ENCODE data around the gene ZBTB44.
A peak's percentile ranks its signal among the peaks of the same experiment; 100 is the strongest.
"Not testable (repeated sequence)": the region's sequence is repeated elsewhere in the genome, so short reads cannot be mapped to it uniquely, and the experiment has no call there.

Gene ZBTB44

DNA sequence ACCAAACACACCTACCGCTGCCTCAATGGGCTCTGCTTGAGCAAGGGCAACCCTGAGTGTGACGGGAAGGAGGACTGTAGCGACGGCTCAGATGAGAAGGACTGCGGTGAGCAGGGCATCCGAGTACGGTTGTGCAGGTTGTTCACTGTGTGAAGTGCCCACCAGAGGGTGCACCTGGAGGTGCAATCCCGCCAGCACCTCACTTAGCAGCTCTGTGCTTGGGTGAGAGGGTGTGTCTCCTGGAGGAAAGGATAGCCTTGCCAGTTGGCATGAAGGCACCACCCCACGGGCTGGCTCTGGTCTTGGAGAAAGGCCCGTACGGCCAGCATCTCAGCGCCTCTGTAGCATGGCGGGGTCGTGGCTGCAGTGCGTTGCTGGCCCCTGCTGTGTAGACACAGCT, 115.8 kb downstream of the ZBTB44 start:
- DNase-seq (ENCODE audit: low spot score) = no peak

DNA sequence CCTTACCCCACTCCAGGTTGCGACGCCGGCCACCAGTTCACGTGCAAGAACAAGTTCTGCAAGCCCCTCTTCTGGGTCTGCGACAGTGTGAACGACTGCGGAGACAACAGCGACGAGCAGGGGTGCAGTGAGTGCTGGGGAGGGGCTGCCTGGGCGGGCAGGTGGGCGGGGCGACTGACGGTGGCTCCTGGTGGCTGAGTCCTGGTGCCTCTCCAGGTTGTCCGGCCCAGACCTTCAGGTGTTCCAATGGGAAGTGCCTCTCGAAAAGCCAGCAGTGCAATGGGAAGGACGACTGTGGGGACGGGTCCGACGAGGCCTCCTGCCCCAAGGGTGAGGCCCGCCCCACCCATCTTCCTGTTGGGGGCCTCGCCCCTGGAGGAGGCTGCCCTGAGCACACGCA, 116.4 kb downstream of the ZBTB44 start:
- DNase-seq (ENCODE audit: low spot score) = no peak

DNA sequence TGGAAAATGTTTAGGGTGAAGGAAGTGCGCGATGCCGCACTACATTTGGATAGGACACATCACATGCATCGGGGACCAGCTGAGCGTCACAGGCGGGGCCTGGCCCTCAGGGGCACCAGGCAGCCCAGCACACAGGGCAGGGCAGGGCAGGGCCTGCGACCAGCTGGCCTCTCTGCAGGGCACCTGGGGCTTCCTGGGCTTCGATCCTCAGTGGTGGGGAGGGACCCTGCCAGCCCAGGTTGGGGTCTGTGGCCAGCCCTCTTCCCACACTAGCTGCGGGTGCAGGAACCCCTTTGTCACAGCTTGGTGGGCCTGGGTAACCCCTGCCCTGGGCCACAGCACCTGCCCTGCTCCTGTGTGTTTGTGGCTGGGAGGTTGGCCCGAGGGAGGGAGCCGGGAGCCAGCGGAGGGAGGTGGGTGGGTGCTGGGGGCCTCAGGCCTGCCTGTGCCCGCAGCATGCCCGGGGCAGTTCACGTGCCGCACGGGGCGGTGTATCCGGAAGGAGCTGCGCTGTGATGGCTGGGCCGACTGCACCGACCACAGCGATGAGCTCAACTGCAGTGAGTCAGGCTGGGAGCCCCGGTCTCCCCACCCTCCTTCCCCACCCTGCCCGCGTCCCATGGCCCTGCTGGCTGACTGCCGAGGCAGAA, 117.2 kb downstream of the ZBTB44 start:
- DNase-seq (ENCODE audit: low spot score) = no peak

DNA sequence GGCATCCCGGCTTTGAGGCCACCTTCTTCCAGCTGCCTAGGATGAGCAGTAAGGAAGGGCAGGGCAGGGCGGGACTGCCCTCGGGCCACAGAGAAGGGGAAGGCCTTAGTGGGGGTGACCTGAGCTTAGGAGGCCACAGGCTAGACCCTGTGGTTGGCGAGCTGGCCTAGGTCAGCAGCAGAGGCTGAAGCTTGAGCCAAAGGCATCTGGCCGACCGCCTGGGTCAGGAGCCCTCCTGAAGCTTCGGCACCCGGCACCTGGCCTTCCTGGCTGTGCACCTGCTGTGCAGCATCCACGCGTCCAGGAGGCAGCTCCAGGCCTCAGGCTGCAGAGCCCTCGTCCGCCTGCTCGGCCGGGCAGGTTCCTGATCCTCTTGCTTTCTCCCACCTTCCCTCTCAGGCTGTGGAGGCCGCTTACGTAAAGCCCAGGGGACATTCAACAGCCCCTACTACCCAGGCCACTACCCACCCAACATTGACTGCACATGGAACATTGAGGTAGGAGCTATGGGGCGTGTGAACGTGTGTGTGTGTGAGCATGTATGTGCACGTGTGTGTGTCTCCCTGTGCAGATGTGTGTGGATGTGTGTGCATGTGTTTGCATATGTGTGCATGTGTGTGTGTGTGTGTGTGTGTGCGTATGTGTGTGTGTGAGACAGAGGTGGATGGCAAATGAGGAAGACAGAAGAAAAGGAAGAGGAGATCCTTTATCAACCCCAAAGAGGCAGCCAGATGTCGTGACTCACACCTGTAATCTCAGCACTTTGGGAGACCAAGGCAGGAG, 120.3 kb downstream of the ZBTB44 start:
- no peak for DNase-seq (ENCODE audit: low spot score)

DNA sequence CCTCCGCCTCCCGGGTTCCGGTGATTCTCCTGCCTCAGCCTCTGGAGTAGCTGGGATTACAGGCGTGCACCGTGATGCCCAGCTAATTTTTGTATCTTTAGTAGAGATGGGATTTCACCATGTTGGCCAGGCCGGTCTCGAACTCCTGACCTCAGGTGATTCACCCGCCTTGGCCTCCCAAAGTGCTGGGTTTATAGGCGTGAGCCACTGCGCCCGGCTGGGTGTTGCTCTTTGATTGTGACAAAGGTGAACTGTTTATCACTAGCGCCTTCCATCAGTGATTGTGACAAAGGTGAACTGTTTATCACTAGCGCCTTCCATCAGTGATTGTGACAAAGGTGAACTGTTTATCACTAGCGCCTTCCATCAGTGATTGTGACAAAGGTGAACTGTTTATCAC, 121.2 kb downstream of the ZBTB44 start:
- DNase-seq (ENCODE audit: low spot score) = not testable (repeated sequence)

DNA sequence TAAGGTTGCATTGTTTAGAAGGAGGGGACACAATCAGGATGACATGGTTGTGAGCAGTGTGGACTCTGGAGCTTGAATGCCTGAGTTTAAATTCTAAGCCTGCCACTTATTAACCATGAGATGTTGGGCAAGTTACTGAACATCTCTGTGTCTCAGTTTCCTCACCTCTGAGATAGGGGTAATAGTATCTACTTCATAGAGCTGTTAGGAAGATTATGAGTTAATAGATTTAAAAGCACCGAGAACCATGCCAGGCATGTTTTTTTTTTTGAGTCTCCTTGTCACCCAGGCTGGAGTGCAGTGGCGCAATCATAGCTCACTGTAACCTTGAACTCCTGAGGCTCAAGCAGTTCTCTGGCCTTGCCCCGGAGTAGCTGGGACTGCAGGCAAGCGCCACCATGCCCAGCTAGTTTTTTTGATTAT, 121.9 kb downstream of the ZBTB44 start:
- DNase-seq (ENCODE audit: low spot score) = no peak

DNA sequence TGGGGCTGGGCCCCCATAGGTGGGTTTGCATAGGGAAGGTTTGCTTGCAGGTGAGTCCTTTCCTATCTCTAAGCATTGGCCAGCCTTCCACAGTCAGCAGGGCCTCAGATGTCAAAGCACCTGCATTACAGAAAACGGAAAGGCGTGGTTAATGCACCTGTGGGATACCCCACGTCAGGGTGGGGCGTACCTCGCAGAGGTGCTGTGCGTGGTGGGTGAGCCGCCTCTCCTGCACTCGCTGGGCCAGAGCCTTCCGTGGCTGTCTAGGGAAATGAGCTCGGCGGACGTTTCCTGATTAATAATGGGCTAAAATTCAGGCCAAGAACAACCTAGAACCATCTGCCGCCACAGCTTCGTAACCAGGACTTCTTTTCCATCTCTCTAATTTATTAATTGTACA, 122.8 kb downstream of the ZBTB44 start:
- no peak for DNase-seq (ENCODE audit: low spot score)

DNA sequence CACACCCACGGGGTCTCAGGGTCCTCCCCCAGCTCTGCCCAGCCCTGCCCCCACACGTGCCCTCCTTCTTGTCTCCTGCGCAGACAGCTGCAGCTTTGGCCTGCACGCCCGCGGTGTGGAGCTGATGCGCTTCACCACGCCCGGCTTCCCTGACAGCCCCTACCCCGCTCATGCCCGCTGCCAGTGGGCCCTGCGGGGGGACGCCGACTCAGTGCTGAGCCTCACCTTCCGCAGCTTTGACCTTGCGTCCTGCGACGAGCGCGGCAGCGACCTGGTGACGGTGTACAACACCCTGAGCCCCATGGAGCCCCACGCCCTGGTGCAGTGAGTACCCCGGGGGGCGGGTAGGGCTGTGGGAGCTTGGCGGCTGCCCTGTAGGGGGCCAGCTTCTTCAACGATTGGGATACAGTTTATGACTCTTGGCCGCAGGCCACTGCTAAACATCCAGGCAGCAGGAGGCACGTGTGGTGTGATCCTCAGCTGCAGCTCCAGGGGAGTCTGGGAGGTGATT, 124.3 kb downstream of the ZBTB44 start:
- DNase-seq (ENCODE audit: low spot score) = no peak

DNA sequence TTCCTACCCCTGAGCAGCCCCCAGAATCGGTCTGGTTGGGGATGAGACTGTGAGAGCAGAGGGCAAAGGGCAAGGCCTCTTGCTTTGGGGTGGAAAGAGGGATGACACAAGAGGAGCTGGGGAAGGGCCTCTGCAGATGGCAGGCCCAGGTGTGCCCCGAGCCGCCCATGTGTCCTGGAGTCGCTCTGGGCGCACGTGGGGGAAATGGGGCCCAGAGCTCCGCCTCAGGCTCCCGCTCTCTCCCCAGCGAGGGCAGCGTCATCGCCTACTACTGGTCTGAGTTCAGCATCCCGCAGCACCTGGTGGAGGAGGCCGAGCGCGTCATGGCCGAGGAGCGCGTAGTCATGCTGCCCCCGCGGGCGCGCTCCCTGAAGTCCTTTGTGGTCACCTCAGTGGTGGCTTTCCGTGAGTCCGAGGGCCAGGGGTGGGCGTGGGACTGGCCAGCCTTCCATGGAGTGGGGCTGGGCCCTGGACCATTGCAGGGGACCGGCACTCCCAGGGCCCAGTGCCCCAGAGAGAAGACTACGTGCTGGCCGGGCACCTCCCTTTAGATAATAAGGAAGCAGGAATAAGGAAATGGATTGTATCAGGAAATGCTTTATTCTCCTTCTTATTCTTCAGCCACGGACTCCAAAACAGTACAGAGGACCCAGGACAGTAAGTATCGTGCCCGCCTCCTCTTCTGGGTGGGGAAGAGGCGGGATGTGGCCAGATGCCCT, 125.1 kb downstream of the ZBTB44 start:
- DNase-seq (ENCODE audit: low spot score) = no peak

DNA sequence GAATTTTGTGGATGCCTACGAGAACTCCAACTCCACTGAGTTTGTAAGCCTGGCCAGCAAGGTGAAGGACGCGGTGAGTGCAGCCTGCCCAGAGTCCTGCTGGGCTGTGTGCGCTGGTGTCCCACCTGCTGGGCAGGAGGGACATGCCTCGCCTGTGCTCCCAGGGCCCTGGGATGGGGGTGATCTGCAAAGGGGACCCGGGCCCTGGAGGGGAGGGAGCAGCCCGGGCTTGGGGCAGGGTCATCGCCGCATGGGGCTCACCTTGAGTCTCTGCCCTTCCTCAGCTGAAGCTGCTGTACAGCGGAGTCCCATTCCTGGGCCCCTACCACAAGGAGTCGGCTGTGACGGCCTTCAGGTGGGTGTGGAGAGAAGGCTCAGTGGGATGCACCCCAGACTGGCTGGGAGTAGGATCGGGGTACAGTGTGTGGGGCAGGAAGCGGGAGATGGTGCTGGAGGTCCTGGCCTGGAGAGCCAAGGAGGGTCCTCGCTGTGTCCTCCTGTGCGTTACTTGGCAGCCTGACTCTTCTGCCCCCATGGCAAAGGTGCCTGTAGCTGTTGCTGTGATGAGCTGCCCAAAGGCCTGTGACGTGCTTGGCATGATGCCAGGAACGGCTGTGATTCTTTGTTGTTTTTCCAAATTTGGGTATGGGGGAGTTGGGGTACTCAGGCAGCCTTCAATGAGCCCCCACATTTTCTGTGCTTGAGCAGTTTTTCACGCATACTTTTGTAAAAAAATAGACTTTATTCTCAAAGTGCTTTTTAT, 126.0 kb downstream of the ZBTB44 start:
- no peak for DNase-seq (ENCODE audit: low spot score)

DNA sequence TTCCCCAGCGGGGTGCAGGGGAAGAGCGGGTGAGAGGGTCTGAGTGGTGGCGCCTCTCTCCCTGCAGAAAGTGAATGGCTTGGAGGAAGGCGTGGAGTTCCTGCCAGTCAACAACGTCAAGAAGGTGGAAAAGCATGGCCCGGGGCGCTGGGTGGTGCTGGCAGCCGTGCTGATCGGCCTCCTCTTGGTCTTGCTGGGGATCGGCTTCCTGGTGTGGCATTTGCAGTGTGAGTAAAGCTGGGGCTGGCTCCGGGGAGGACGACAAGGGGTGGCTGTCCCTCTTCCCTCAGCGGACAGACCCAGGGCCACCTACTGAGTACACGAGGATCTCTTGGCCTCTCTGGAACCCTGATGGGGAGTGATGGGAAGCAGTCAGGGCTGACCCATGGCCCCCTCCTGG, 126.7 kb downstream of the ZBTB44 start:
- DNase-seq (ENCODE audit: low spot score) = no peak

DNA sequence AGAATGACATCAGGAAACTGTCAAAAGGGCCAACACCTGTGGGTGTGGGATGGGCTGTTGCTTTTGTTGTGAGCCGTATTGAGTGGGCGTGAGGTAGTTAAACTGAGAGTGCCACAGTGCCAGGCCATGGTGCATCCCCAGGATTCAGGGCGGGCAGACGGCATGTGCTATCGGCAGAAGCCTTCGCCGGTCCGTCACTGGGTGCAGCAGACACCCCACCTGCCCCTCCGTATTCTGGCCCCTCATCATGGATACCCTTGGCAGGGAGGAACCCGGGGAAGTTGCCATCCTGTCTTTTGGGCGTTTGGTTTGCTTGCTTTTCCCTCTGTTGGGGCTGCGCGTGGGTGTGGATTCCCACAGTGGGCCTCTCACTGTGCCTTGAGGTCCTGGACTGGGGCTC, 127.6 kb downstream of the ZBTB44 start:
- DNase-seq (ENCODE audit: low spot score) = no peak

DNA sequence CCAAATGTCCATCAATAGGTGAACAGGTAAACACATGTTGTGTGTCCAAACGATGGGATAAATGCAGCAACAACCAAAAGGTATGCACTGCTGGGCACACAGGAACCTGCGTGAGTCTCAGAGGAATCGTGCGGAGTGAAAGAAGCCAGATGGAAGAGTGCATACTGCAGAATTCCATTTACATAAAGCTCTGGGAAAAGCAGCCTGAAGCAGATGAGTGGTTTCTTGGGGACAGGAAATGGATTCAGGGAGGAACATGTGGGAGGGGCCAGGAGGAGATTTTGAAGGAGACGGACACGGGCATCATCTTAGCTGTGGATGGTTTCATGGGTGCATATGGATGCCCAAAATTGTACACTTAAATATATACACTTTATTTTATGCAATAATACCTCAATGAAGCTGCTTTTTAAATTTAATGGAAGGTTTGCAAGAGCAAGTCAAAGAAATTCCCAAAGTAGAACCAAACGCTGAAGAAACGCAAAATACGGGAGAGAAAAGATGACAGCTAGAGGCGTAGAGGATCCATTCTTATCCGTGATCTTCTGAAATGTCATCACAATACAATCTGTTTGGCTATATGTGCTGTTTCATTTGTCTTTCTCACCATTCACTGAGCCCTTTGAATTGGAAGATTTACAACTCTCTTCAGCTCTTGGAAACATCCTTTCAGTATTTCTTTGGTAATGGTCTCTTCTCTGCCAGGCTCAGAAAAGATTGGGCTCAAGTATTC, 130.7 kb downstream of the ZBTB44 start:
- DNase-seq (ENCODE audit: low spot score) = no peak

DNA sequence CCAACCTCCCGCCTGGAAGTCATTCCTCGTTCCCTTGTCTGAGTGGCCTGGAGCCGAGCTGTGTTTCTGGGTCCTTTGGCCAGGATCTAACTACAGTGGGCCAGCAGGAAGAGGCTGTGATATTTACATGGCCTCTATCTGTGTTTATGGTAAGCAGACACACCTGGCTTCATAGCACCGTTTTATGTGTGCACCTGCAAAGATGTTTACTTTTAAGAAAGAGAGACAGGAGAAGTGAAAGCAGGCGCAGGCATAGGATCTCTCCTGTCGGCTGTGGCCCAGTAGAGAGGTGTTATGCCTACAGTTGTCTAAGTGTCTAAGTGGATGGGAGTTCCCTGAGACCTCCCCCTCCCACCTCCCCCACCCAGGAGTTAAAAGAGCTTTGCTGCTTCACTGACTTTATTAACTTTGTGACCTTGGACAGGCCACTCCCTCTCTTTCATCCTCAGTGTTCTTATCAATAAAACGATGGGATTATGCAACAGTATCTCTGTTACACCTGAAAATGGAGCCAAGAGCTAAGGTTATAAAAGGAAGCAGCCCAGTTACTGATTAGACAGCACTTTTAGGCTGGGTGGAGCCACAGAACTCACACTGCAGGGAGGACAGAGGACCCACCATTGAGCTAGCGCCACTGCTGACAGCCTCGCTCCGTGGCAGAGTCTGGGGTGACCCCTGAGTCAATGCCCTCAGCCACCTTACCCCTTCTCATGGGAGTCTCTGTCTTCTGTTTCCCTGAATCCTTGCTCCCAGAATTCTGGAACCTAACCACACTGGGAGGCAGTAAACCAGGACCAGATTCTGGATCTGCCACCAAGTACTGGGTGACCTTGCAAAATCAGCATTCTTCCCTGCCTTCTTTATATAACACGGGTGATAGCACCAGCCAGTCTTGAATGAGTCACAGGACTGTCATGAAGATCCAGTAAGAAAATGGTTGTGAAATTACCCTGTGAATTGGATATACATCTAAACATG, 133.1 kb downstream of the ZBTB44 start:
- peak; percentile 87 for DNase-seq (ENCODE audit: low spot score)

DNA sequence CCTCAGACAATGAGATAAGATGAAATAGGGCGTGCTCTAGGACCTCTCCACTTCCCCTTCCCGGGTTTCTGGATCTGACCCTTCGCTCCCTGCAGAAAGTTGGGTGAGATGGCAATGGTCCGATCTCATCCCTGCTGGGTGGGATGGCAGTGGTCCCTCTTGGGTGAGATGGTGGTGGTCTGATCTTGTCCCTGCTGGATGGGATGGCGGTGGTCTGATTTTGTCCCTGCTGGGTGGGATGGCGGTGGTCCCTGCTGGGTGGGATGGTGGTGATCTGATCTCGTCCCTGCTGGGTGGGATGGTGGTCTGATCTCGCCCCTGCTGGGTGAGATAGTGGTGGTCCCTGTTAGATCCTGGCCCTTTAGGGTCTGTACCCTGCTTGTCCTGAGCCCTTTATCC, 133.8 kb downstream of the ZBTB44 start:
- DNase-seq (ENCODE audit: low spot score) = no peak

DNA sequence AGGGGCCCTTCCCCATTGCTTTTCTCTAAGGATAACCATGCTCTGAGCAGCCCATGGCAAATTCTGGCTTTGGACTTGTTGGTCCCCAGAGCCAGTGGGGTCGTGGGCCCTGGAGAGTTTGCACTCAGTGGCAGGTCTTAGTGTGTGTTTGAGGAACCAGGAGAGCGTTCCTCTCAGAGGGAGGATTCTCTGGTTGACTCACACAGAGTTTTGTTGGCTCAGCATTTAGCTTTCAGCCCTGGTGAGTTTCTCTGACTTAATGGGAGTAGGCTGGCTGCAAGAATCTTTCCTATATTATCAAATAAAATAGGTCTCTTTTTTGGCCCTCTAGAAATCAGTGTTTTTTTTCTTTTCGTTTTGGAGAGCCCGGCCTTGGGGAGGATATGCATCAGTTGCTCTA, 134.2 kb downstream of the ZBTB44 start:
- DNase-seq (ENCODE audit: low spot score) = peak; percentile 19

DNA sequence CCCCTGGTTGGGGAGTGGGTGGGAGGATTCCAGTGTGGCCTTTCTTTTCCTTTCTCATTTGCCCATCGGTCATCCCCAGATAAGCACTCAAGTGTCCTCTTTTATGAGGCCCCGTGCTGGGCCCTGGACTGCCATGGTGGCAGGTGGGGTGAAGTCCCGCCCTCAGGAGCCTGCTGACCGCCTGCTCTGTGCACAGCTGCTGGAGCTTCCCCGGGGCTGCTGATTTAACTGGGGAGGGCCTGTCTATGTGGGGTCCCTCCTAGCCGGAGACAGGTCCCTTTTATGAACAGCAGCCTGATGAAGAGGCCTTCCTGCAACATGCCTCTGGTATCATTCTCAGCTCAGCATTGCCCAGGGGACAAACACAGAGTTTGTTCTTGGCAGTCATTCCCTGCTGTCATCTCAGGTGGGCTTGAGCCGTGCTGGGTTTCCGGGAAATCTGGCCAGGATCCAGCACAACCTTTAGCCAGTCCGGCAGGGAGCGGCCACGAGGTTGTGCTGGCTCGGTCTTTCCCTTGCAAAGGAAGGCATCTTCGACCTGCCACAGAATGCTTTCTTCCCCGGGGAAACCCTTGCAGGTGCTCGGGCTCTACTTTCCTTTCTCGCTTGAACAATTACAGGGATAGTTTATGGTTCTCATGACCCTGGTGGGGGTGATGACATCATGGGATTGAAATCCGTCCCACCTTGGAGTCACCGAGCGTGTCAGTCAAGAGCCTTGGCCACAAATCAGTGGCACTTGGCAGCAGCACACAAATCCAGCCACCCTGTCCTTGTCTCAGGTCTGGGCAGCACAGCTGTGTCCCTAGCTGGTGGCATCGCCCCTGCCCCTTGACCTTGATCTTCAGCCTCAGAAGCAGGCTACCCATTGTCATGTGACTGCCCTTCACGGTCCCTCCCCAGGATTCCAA, 135.1 kb downstream of the ZBTB44 start:
- DNase-seq (ENCODE audit: low spot score) = peak; percentile 65

DNA sequence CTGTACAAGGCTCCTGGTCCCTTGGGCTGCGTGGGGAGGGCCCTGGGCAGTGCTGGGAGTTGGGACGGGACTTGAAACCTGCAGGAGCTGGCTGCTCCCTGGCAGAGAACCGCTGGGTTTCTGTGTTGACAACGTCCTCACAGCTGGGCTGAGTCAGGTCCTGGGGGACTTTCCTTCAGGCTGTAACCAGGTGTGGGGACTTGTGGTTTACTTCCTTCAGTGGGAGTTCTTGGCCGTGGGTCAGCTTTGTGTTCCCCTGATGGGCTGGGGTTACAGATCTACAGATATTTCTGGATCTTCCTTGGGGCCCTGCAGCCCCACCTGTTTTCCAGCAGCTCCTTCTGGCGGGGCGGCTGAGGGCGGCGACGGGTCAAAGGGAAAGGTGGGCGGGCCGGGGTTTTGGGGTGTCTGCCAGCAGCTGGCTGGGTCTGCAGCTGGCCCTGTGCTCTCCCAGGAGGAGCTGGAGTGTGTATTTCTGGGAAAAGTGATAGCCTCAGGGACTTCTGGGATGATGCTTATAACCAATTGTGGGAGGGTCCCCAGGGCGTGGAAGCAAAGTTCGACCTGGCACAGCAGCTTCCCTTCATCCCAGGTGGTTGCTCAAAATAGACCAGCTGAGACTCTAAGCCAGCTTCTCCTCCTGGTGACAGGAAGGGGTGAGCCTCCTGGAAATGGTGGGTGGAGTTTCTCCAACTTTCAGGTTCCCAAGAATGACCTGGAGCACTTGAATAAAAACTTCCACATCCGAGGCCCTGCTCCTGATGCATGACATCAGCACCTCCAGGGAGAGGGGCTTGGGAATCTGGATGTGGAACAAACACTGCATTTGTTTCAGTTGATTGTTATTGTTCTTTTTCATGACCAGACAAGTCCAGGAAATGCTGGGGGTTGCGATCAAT, 136.0 kb downstream of the ZBTB44 start:
- DNase-seq (ENCODE audit: low spot score) = peak; percentile 46

Measured in LoVo (cell line).